Smooth muscle cell (in vitro differentiated cells): ENCODE results near the gene CCDC167. TPM values are rescaled to one million over a fixed set of nuclear protein-coding genes. Genes with fewer than 3 reads are reported as not detected.

Experiments
- DNase-seq: peaks from one replicate; lab custom pipeline; 2025; ENCODE audit not compliant: unreplicated experiment; lab: John Stamatoyannopoulos, UW
- H2AFZ ChIP-seq: fragments of 200-600 bp; sonication (generic); 2 replicates; pipeline ENCODE4 v1.6.0; 2016; ENCODE audit warnings: antibody characterized with exemption, low read depth, mild to moderate bottlenecking
- H3F3A ChIP-seq: fragments of 200-600 bp; sonication (generic); 2 replicates; pipeline ENCODE4 v1.6.0; 2017; ENCODE audit warnings: antibody characterized with exemption, low read depth
- H3K27ac ChIP-seq: fragments of 200-600 bp; sonication (generic); 2 replicates; pipeline ENCODE4 v1.5.1; 2016; ENCODE audit warnings: low read depth, mild to moderate bottlenecking
- H3K27me3 ChIP-seq: fragments of 200-600 bp; sonication (generic); 2 replicates; pipeline ENCODE4 v1.6.1; 2016; ENCODE audit warnings: low read depth, mild to moderate bottlenecking
- H3K36me3 ChIP-seq: fragments of 200-600 bp; sonication (generic); 2 replicates; pipeline ENCODE4 v1.5.1; 2016; ENCODE audit warnings: low read depth
- H3K4me1 ChIP-seq: fragments of 200-600 bp; sonication (generic); 2 replicates; pipeline ENCODE4 v1.5.1; 2016; ENCODE audit warnings: low read depth
- H3K4me2 ChIP-seq: fragments of 200-600 bp; sonication (generic); 2 replicates; pipeline ENCODE4 v1.6.0; 2016; ENCODE audit warnings: mild to moderate bottlenecking
- H3K4me3 ChIP-seq: fragments of 200-600 bp; sonication (generic); 2 replicates; pipeline ENCODE4 v1.5.1; 2016; ENCODE audit warnings: mild to moderate bottlenecking
- H3K79me2 ChIP-seq: fragments of 200-600 bp; sonication (generic); 2 replicates; pipeline ENCODE4 v1.6.0; 2016; ENCODE audit warnings: low read depth, mild to moderate bottlenecking
- H3K9ac ChIP-seq: fragments of 200-600 bp; sonication (generic); 2 replicates; pipeline ENCODE4 v1.6.0; 2016; ENCODE audit warnings: low read depth
- H3K9me3 ChIP-seq: fragments of 200-600 bp; sonication (generic); replicated peaks from 2 replicates; pipeline ENCODE4 v1.5.1; 2016; ENCODE audit warnings: low read depth
- H4K20me1 ChIP-seq: fragments of 200-600 bp; sonication (generic); 2 replicates; pipeline ENCODE4 v1.6.0; 2016; ENCODE audit warnings: low read depth
- WGBS: methylation state at CpG from one replicate; pipeline ENCODE4 v1.1.7; 2016; ENCODE audit warnings: low lambda C conversion rate; 5-methylcytosine and 5-hydroxymethylcytosine counted together
- polyA plus RNA-seq: library from polyadenylated mRNA; unstranded; fragments of >200 nt; fragmentation: Nextera tagmentation; extraction: Ambion mirVana; gene quantifications from 2 replicates; pipeline ENCODE4 v1.2.1, GENCODE V29; 2016
- total RNA-seq: library from RNA; depleted of rRNA; stranded (reverse); fragments of >200 nt; gene quantifications from 2 replicates; pipeline ENCODE4 v1.2.3, GENCODE V29; 2014
- TF ChIP-seq, protein P1 (sequence below): fragments of 200-600 bp; sonication (generic); IDR thresholded peaks from 2 replicates; pipeline ENCODE4 v1.5.1; 2017; ENCODE audit warnings: borderline replicate concordance, mild to moderate bottlenecking, antibody characterized with exemption; ENCODE audit not compliant: insufficient read depth, poor library complexity, severe bottlenecking

CCDC167 gene
- total and polyA plus RNA-seq, 2 experiments from 2014 or later, result 81.0 to 114 TPM

DNA sequence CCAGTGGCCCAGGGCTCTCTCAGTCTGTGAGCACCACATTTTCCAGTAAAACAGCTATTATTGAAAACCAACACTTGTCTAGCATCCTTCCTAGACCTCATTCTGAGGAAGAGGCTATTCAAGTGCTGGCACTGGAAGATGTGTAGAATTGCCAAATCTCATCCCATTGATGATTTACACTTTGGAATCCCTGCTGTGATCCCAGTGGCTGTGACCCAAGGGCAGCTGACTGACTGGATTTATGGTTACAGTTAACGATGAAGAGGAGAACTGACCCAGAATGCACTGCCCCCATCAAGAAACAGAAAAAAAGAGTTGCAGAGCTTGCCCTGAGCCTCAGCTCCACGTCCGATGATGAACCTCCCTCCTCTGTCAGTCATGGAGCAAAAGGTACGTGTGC, 64.3 kb downstream of the CCDC167 start:
- Histone ChIP-seq H3K4me1 (no peaks in the 10 kb centered on the region), H3K9ac (no peak overlapping the region), H3K27ac (no peak overlapping the region), H3F3A (no peaks in the 10 kb centered on the region), H3K4me3 (no peak overlapping the region), H4K20me1 (no peaks in the 10 kb centered on the region), H3K4me2 (no peak overlapping the region), H3K79me2 (peaks cover 15% of the 10 kb centered on the region), H3K9me3 (no peaks in the 10 kb centered on the region), H2AFZ (no peak overlapping the region), H3K27me3 (no peaks in the 10 kb centered on the region), H3K36me3 (no peaks in the 10 kb centered on the region)
- WGBS, result 94% methylated on average over 4 of the region's 4 CpGs
- DNase-seq, result no peak
- TF ChIP-seq, protein P1, sequence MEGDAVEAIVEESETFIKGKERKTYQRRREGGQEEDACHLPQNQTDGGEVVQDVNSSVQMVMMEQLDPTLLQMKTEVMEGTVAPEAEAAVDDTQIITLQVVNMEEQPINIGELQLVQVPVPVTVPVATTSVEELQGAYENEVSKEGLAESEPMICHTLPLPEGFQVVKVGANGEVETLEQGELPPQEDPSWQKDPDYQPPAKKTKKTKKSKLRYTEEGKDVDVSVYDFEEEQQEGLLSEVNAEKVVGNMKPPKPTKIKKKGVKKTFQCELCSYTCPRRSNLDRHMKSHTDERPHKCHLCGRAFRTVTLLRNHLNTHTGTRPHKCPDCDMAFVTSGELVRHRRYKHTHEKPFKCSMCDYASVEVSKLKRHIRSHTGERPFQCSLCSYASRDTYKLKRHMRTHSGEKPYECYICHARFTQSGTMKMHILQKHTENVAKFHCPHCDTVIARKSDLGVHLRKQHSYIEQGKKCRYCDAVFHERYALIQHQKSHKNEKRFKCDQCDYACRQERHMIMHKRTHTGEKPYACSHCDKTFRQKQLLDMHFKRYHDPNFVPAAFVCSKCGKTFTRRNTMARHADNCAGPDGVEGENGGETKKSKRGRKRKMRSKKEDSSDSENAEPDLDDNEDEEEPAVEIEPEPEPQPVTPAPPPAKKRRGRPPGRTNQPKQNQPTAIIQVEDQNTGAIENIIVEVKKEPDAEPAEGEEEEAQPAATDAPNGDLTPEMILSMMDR, result no peak

DNA sequence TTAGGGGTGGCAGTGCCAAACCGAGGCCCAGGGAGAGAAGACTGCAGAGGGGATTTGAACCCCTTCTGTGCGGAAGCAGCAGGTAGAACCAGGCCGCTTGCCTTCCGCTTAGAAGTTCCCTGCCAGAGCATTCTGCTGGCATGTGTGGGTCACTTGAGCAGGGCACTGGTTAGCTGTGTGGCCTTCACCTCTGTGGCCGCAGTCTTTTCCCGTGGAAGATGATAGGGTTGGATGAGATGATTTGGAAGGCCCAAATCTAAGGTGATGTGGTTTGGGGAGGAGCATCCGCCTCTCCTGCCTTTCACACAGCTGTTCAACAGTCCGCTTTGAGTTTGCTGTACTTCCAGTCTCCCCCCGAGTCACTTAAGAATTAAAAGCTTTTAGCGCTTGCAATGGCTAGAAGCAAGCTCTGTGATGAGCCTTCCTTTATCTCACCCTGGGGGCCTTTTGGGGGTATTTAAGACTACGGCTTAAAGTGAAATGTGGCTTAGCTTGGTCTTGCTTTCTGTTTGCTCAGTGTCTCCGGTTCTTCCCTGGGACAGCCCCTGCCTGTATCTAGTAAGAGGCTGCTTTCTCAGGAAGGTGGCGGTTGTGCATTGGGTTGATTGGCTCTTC, 65.9 kb downstream of the CCDC167 start:
- 16% methylated on average over 13 of the region's 13 CpGs for WGBS
- H2AFZ ChIP-seq, result peak overlapping the region; percentile 94

More for the DNA sequence above, 65.9 kb downstream of the CCDC167 start:
- Histone ChIP-seq H4K20me1 (no peaks in the 10 kb centered on the region), H3K4me3 (peak overlapping the region; percentile 83), H3K27ac (peak overlapping the region; percentile 63), H3F3A (no peaks in the 10 kb centered on the region), H3K9me3 (no peaks in the 10 kb centered on the region), H3K27me3 (no peaks in the 10 kb centered on the region), H3K4me1 (no peaks in the 10 kb centered on the region), H3K9ac (peak overlapping the region; percentile 87), H3K79me2 (peaks cover 15% of the 10 kb centered on the region), H3K36me3 (no peaks in the 10 kb centered on the region), H3K4me2 (peak overlapping the region; percentile 95)
- DNase-seq, result no peak
- TF ChIP-seq, protein P1, result no peak

Other genes with a start within 250 kb of the CCDC167 start
- 7.2 and 7.3 TPM in 2 replicates for gene TBC1D22B, start 242.1 kb downstream of the CCDC167 start, total RNA-seq
- 5.6 and 7.0 TPM in 2 replicates for gene TBC1D22B, start 242.1 kb downstream of the CCDC167 start, polyA plus RNA-seq
- 0.31 and 0.40 TPM in 2 replicates for gene TMEM217, start 241.7 kb downstream of the CCDC167 start, total RNA-seq
- 1.2 and 1.9 TPM in 2 replicates for gene TMEM217, start 241.7 kb downstream of the CCDC167 start, polyA plus RNA-seq
- 16.7 and 17.3 TPM in 2 replicates for gene RNF8, start 145.9 kb downstream of the CCDC167 start, total RNA-seq
- gene RNF8, start 145.9 kb downstream of the CCDC167 start, polyA plus RNA-seq, result 20.4 and 23.6 TPM in 2 replicates
- gene CMTR1, start 66.7 kb downstream of the CCDC167 start, total RNA-seq, result 20.0 and 21.1 TPM in 2 replicates
- gene CMTR1, start 66.7 kb downstream of the CCDC167 start, polyA plus RNA-seq, result 16.2 and 19.3 TPM in 2 replicates
- gene MDGA1, start 198.0 kb upstream of the CCDC167 start, total RNA-seq, result 5.7 and 12.5 TPM in 2 replicates
- gene MDGA1, start 198.0 kb upstream of the CCDC167 start, polyA plus RNA-seq, result 1.5 and 2.4 TPM in 2 replicates